OCI-LY7 (cell line): Measurements from ENCODE around the gene BRPF3.

Experiments used
- EZH2phosphoT487 ChIP-seq: fragments of 200-600 bp; sonication (generic); IDR thresholded peaks from 2 replicates; pipeline ENCODE4 v1.6.1; 2018; ENCODE audit warnings: low read depth, borderline replicate concordance, mild to moderate bottlenecking, mixed run types, antibody characterized with exemption, low read length, moderate library complexity, mixed read lengths
- TF ChIP-seq, protein P1 (sequence below): fragments of 200-600 bp; sonication (generic); conservative IDR thresholded peaks from 2 replicates; pipeline ENCODE4 v1.5.1; 2014; ENCODE audit warnings: mild to moderate bottlenecking, antibody characterized with exemption, low read length, moderate library complexity, mixed read lengths

DNA sequence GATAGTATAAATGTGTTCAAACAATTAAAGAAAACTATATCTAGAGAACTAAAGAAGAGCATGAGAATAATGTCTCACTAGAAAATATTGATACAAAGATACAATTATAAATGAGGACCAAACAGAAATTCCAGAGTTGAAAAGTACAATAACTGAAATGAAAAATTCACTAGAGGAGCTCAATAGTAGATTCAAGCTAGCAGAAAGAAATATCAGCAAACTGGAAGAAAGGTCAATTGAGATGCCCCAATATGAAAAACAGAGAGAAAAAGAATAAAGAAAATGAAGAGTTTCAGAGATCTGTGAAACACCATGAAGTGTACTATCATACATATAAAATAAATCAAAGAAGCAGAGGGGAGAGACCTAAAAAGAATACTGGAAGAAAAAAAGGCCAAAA lies 18.0 kb upstream of the BRPF3 start:
- no peak for TF ChIP-seq EZH2phosphoT487
- TF ChIP-seq, protein P1, sequence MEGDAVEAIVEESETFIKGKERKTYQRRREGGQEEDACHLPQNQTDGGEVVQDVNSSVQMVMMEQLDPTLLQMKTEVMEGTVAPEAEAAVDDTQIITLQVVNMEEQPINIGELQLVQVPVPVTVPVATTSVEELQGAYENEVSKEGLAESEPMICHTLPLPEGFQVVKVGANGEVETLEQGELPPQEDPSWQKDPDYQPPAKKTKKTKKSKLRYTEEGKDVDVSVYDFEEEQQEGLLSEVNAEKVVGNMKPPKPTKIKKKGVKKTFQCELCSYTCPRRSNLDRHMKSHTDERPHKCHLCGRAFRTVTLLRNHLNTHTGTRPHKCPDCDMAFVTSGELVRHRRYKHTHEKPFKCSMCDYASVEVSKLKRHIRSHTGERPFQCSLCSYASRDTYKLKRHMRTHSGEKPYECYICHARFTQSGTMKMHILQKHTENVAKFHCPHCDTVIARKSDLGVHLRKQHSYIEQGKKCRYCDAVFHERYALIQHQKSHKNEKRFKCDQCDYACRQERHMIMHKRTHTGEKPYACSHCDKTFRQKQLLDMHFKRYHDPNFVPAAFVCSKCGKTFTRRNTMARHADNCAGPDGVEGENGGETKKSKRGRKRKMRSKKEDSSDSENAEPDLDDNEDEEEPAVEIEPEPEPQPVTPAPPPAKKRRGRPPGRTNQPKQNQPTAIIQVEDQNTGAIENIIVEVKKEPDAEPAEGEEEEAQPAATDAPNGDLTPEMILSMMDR: no peak
